ENCODE results near the gene KAT2B.

Gene KAT2B

DNA sequence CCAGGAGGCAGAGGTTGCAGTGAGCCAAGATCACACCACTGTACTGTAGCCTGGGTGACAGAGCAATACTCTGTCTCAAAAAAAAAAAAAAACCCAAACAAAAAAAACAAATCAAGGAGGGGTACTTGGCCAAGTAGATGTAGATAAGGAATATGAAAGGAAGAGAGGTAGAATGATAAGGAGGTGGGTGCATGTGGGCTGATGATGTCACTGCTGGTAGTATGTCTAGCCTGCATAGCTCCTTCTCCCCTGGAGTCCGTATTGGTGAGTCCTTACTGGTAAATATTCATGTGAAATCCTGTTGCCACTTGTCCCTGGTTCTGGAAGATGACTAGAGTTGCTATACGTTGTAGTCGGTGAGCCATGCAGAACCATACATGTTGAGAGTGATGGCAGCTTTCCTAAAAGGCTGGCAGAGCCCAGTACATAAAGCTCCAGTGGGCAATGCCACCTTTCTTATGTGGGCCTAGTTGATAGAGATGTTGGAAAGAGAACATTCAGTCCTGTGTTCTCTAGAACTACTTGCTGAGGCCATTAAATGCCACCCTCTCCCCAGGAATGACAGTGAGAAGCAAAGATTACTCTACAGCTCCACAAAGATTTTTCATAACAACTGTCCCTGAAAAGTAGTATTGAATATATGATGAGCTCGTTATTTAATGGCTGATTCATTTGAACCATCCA is 11.0 kb downstream of the KAT2B start:
- FAIRE-seq (no peak), DNase-seq (ENCODE audit: insufficient read length, low spot score) (no peak)
- TF ChIP-seq, protein P1, sequence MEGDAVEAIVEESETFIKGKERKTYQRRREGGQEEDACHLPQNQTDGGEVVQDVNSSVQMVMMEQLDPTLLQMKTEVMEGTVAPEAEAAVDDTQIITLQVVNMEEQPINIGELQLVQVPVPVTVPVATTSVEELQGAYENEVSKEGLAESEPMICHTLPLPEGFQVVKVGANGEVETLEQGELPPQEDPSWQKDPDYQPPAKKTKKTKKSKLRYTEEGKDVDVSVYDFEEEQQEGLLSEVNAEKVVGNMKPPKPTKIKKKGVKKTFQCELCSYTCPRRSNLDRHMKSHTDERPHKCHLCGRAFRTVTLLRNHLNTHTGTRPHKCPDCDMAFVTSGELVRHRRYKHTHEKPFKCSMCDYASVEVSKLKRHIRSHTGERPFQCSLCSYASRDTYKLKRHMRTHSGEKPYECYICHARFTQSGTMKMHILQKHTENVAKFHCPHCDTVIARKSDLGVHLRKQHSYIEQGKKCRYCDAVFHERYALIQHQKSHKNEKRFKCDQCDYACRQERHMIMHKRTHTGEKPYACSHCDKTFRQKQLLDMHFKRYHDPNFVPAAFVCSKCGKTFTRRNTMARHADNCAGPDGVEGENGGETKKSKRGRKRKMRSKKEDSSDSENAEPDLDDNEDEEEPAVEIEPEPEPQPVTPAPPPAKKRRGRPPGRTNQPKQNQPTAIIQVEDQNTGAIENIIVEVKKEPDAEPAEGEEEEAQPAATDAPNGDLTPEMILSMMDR (IDR thresholded peaks at IDR 0.05; ENCODE audit: insufficient read depth, missing control alignments): no peak

DNA sequence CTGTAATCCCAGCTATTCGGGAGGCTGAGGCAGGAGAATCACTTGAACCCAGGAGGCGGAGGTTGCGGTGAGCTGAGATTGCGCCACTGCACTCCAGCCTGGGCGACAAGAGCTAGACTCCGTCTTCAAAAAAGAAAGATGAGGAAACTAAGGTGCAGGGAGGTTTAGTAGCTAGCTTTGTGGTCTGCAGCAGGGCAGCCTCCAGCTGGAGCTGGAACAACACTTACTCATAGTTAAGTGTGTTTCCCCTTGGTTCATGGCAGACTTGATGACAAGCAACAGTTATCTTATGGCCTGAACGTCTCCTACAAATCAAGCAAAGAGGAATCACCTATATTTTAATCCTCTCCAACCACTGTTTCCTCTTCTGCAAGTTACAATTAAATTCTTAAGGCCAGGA is 12.6 kb downstream of the KAT2B start:
- DNase-seq (ENCODE audit: insufficient read length, low spot score) (no peak), FAIRE-seq (no peak)
- TF ChIP-seq, protein P1 (IDR thresholded peaks at IDR 0.05; ENCODE audit: insufficient read depth, missing control alignments): no peak

DNA sequence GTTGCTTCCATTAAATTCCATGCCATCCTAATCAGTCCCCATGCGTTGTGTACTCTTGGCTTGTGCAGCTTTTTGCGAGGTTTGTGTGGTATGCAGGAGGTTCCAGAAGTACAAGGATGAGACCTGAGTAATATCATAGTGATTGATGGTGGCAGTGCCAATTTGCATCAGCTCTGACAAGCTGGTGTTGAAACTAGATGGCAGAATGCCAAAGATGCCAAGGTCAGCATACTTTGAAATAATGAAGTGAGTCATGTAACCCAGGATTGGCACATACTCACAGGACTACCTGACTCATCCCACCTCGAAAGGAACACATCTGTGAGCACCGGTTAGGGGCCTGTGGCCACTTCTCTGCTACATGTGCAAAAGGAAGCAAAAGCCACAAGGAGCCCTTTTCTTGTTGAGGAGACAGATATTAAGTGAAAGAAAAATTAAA is 14.3 kb downstream of the KAT2B start:
- FAIRE-seq (no peak), DNase-seq (ENCODE audit: insufficient read length, low spot score) (no peak)
- TF ChIP-seq, protein P1 (IDR thresholded peaks at IDR 0.05; ENCODE audit: insufficient read depth, missing control alignments): no peak

DNA sequence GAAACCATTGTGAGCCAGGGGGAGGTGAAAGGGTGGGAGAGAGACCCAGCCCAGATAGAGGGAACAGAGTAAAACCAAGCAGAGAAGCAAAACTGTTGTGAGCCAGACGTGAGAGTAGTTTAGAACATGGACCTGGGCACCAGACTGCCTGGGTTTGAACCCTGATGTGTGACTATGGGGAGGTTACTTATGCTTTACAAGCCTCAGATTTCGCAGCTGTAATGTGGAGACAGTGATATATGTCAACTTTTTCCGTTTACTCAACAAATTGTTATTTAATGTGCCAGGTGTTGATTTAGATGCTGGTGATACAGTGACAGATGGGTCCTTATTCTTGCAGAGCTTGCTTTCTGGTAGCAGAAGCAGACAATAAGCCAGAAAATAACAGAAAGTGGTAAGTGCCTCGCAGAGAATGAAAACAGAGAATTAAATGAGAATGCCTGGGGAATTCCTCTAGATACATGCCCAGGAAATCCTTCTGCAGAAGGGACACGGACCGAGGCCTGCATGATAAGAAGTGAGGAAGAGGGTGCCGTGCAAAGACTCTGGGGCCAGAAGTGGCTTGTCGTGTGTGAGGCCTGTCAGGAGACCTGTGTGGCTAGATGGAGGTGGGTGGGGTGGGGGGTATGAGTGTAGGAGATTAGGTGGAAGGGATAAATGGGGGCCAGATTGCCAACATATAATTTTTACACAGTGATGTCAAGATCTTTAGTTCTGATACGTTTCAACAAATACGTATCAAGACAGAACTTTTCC is 15.0 kb downstream of the KAT2B start:
- no peak for FAIRE-seq
- no peak for DNase-seq (ENCODE audit: insufficient read length, low spot score)
- TF ChIP-seq, protein P1 (IDR thresholded peaks at IDR 0.05; ENCODE audit: insufficient read depth, missing control alignments): no peak

DNA sequence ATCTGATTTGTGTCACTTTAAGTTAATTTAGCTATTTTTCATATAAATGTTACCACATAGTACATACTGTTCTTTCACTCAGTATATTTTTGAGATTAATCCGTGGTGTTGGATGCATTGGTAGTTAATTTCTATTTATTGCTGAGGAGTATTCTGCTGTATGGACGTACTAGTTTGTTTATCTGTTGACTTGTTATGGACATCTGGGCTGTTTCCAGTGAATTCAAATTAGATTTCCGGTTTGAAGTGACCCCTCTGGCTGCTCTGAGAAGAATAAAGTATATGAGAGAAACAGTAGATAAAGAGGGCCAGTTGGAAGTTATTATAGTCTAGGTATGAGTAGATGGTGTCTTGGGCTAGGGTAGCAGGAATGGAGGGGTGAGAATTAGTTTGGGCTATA is 15.6 kb downstream of the KAT2B start:
- no peak for DNase-seq (ENCODE audit: insufficient read length, low spot score)
- TF ChIP-seq, protein P1 (IDR thresholded peaks at IDR 0.05; ENCODE audit: insufficient read depth, missing control alignments): no peak
- no peak for FAIRE-seq

DNA sequence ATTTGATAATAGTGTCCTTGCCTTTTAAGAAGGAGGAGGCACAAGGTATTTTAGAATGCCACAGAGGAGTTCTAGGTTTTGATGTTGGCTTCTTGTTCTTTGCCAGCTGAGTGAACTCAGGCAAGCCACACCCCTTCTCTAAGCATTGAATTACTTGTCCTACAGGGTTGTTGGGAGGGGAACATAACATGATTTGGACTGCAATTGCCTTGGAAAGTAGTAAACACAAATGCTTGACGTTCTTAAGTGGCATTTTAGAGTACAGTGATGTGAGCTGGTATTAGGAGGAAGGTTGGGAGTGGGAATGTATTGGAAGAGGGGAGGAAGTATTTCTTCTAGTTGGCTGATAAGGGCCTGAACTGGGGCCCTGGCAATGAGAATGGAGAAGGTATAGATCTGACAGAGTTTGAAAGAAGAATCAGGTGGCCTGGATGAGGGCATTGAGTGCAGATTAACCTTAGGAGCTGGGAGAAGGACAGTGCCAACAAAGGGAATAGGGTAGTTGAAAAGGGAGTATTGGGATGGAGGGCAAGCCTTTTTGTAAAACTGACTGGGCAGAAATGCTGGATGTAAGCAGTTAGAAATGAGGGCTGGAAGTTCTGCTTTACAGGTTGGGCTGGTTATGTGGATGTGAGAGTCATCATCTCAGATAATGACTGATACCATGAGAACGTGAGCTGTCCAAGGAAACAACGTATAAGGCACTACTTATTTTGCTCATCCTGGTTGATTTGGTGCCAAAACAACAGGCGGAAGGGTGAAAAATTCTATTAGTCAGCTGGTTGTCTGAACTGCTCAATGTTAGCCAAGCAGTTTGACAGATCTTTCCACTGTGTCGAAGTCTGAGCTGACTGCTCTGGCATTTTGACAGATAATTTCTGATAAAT is 16.7 kb downstream of the KAT2B start:
- FAIRE-seq (no peak), DNase-seq (ENCODE audit: insufficient read length, low spot score) (no peak)
- TF ChIP-seq, protein P1 (IDR thresholded peaks at IDR 0.05; ENCODE audit: insufficient read depth, missing control alignments): no peak
